ENCODE results near the gene PPP1CB. TPM values are rescaled to one million over a fixed set of nuclear protein-coding genes. Genes with fewer than 3 reads are reported as not detected.

PPP1CB gene
- total RNA-seq, 1 donor from 2014 or later = 135 TPM

DNA sequence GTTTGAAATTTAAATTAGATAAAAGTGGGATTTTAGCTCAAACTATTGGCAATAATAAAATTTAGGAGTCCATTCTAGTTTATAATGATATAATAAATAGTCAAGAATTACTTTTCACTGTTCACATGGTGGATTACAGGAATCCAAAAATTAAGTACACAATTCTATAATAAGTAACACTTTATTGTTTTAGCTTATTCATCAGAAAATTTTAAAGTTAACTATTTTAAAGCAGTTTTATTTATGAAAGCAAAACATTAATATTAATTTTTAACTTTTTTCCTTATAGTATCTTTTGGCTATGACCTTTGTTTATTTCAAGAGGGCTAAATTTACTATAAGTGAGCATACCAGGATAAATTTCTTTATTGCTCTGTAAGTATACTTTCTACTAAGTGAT is 70.4 kb downstream of the PPP1CB start:
- H3K4me1 Mint-ChIP-seq = peaks cover 4% of the 10 kb centered on the region
- TF ChIP-seq, protein P1, sequence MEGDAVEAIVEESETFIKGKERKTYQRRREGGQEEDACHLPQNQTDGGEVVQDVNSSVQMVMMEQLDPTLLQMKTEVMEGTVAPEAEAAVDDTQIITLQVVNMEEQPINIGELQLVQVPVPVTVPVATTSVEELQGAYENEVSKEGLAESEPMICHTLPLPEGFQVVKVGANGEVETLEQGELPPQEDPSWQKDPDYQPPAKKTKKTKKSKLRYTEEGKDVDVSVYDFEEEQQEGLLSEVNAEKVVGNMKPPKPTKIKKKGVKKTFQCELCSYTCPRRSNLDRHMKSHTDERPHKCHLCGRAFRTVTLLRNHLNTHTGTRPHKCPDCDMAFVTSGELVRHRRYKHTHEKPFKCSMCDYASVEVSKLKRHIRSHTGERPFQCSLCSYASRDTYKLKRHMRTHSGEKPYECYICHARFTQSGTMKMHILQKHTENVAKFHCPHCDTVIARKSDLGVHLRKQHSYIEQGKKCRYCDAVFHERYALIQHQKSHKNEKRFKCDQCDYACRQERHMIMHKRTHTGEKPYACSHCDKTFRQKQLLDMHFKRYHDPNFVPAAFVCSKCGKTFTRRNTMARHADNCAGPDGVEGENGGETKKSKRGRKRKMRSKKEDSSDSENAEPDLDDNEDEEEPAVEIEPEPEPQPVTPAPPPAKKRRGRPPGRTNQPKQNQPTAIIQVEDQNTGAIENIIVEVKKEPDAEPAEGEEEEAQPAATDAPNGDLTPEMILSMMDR (IDR thresholded peaks at IDR 0.05) = no peak
- H3K36me3 Mint-ChIP-seq (ENCODE audit: low read depth) = no peaks in the 10 kb centered on the region
- H3K27ac Mint-ChIP-seq = no peak overlapping the region
- intact Hi-C loops (cut with micrococcal nuclease) = loop anchor here (5.0 kb wide), 1 partner anchor 75 kb away; no protein-coding TSS in a partner anchor
- no peaks in the 10 kb centered on the region for H3K27me3 Mint-ChIP-seq
- POLR2A ChIA-PET = no interaction called here
- DNase-seq (no peak), ATAC-seq (ENCODE audit: low read depth) (no peak)
- no peaks in the 10 kb centered on the region for H3K9me3 Mint-ChIP-seq
- H3K4me3 Mint-ChIP-seq = no peak overlapping the region
- CTCF ChIA-PET = no interaction called here

DNA sequence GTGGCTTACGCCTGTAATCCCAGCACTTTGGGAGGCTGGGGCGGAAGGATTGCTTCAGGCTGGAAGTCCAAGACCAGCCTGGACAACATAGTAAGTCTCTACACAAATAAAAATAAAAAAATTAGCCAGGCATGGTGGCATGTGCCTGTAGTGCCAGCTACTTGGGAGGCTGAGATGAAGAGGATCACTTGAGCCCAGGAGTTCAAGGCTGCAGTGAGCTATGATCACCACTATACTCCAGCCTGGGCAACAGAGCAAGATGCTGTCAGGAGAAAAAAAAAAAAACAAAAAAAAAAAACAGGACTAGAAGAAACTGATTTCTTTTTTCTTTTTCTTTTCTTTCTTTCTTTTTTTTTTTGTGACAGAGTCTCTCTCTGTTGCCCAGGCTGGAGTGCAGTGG is 72.6 kb downstream of the PPP1CB start:
- POLR2A ChIA-PET = interaction anchor here (0.7 kb wide), 1 partner anchor 229 kb away, joined by 7 read pairs; no protein-coding TSS in a partner anchor
- H3K9me3 Mint-ChIP-seq = no peaks in the 10 kb centered on the region

DNA sequence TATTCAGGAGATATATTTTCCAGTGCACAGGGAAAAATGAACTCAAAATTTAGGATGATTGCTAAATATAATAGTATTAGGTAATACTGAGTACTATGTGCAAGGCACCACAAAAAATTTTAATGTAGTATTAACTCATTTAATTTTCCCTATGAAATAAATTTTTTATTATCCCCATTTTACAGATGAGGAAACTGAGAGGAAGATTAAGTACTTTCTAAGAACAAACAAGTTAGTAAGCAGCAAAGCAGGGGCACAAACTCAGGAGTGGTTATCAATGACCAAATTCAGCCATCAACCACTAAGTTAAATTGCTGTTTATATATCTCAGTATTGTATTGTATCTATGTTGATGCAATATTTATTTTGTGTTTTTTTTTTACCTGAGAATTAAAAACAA is 73.2 kb downstream of the PPP1CB start:
- POLR2A ChIA-PET = interaction anchor here (0.9 kb wide), 1 partner anchor 71 kb away, joined by 4 read pairs; no protein-coding TSS in a partner anchor
- no peaks in the 10 kb centered on the region for H3K36me3 Mint-ChIP-seq (ENCODE audit: low read depth)
- CTCF ChIA-PET = no interaction called here
- H3K4me1 Mint-ChIP-seq = peaks cover 4% of the 10 kb centered on the region
- no peak overlapping the region for H3K4me3 Mint-ChIP-seq
- ATAC-seq (ENCODE audit: low read depth) (no peak), DNase-seq (no peak)
- no peaks in the 10 kb centered on the region for H3K27me3 Mint-ChIP-seq
- H3K9me3 Mint-ChIP-seq = no peaks in the 10 kb centered on the region
- H3K27ac Mint-ChIP-seq = no peak overlapping the region
- intact Hi-C loops (cut with micrococcal nuclease) = loop anchor here (5.0 kb wide), 1 partner anchor 72 kb away; no protein-coding TSS in a partner anchor
- TF ChIP-seq, protein P1 (IDR thresholded peaks at IDR 0.05) = no peak

More for the DNA sequence above, 72.6 kb downstream of the PPP1CB start:
- CTCF ChIA-PET = no interaction called here
- ATAC-seq (ENCODE audit: low read depth) = no peak
- Mint-ChIP-seq H3K27me3 (no peaks in the 10 kb centered on the region), H3K4me1 (peaks cover 4% of the 10 kb centered on the region), H3K4me3 (no peak overlapping the region), H3K27ac (no peak overlapping the region), H3K36me3 (ENCODE audit: low read depth) (no peaks in the 10 kb centered on the region)
- no peak for DNase-seq
- TF ChIP-seq, protein P1 (IDR thresholded peaks at IDR 0.05) = no peak
- intact Hi-C loops (cut with micrococcal nuclease) = loop anchor here (5.0 kb wide), 1 partner anchor 73 kb away; no protein-coding TSS in a partner anchor

DNA sequence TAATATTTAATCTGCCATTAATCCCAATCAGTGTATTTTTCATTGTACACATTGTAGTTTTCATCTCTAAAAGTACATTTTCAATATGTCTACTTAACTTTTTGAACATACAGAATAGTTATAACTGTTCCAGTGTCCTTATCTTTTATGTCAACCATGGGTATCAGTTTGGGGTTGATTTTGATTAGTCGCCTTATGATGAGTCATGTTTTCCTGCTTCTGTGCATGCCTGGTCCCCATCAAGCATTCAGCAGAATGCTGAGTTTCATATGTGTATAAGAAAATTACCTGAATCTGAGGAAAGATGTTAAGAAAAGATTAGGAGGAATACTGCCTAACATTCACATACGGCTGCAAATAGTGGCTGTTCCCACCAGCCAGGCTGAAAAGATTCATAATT is 76.8 kb downstream of the PPP1CB start:
- Mint-ChIP-seq H3K4me3 (no peak overlapping the region), H3K4me1 (no peaks in the 10 kb centered on the region), H3K27ac (no peak overlapping the region), H3K9me3 (no peaks in the 10 kb centered on the region), H3K27me3 (no peaks in the 10 kb centered on the region), H3K36me3 (ENCODE audit: low read depth) (no peaks in the 10 kb centered on the region)
- DNase-seq (no peak), ATAC-seq (ENCODE audit: low read depth) (no peak)
- TF ChIP-seq, protein P1 (IDR thresholded peaks at IDR 0.05) = no peak
- ChIA-PET CTCF (no interaction called here), POLR2A (no interaction called here)
- intact Hi-C loops (cut with micrococcal nuclease) = no loop called here

DNA sequence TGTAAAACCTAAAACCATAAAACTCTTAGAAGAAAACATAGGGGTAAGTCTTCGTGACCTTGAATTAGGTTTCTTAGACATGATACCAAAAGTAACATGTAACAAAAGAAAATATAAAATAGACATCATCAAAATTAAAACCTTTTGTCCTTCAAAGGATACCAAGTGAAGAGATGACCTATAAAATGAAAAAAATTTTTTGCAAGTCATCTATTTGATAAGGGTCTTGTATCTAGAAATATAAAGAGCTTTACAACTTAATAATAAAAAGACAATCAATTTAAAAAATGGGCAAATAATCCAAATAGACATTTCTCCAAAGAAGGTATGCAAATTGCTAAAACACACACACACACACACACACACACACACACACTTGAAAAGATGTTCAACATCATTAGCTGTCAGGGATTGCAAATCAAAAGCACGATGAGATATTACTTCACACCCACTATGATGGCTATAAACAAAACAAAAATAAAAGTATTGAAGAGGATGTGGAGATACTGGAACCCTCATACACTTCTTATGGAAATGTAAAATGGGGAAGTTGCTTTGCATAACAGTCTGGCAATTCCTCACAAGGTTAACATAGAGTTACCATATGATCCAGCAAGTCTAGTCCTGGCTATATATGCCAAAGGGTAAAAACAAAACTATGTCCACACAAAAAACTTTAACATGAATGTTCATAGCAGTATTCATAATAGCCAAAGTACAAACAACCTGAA is 82.3 kb downstream of the PPP1CB start:
- Mint-ChIP-seq H3K27me3 (no peaks in the 10 kb centered on the region), H3K9me3 (peaks cover 2% of the 10 kb centered on the region), H3K27ac (no peak overlapping the region), H3K36me3 (ENCODE audit: low read depth) (no peaks in the 10 kb centered on the region), H3K4me3 (no peak overlapping the region), H3K4me1 (no peaks in the 10 kb centered on the region)
- intact Hi-C loops (cut with micrococcal nuclease) = no loop called here
- TF ChIP-seq, protein P1 (IDR thresholded peaks at IDR 0.05) = no peak
- POLR2A ChIA-PET = no interaction called here
- ATAC-seq (ENCODE audit: low read depth) (no peak), DNase-seq (no peak)
- CTCF ChIA-PET = interaction anchor here (0.7 kb wide), 1 partner anchor 267 kb away, joined by 3 read pairs; no protein-coding TSS in a partner anchor

All from activated B cell treated with CpG ODN at 0.5 μM for 24 hours (primary cell).